Stimulated activated CD8-positive, alpha-beta memory T cell treated with anti-CD3 and anti-CD28 coated beads, Interleukin-4, amount 100 ng/mL, for 1 hour (primary cell): ENCODE results near the gene CFAP97D2.
"Not testable (repeated sequence)": the region's sequence is repeated elsewhere in the genome, so short reads cannot be mapped to it uniquely, and the experiment has no call there.

Experiments
- DNase-seq, 2 donors: peaks; one replicate each; pipeline ENCODE4 v3.0.0-alpha.2; 2020; ENCODE audit warnings: low read depth in 2 of 2, low spot score in 1 of 2

Gene CFAP97D2

GRCh38 chr13:114198556-114198955 is 19.5 kb downstream of the CFAP97D2 start:
- DNase-seq: no peak

- not testable (repeated sequence) for DNase-seq
Observed at GRCh38 chr13:114199526-114199925, 20.5 kb downstream of the CFAP97D2 start.

GRCh38 chr13:114199954-114200353 is 20.9 kb downstream of the CFAP97D2 start:
- no peak for DNase-seq

- DNase-seq: no peak
Observed at GRCh38 chr13:114200399-114200911, 21.4 kb downstream of the CFAP97D2 start.

- no peak for DNase-seq
Observed at GRCh38 chr13:114202581-114202980, 23.5 kb downstream of the CFAP97D2 start.

- DNase-seq: peak in 1 of 2 donors; percentile 18
Observed at GRCh38 chr13:114203536-114203935, 24.5 kb downstream of the CFAP97D2 start.

GRCh38 chr13:114204894-114205293 is 25.8 kb downstream of the CFAP97D2 start:
- no peak for DNase-seq

GRCh38 chr13:114208134-114208533 is 29.1 kb downstream of the CFAP97D2 start:
- DNase-seq: no peak

GRCh38 chr13:114211446-114212157 is 32.5 kb downstream of the CFAP97D2 start:
- DNase-seq: no peak

GRCh38 chr13:114212158-114212495 is 33.1 kb downstream of the CFAP97D2 start:
- DNase-seq: no peak

GRCh38 chr13:114213980-114214379 is 34.9 kb downstream of the CFAP97D2 start:
- no peak for DNase-seq

GRCh38 chr13:114219392-114219791 is 40.3 kb downstream of the CFAP97D2 start:
- DNase-seq: no peak

GRCh38 chr13:114222461-114222968 is 43.5 kb downstream of the CFAP97D2 start:
- DNase-seq: no peak

- DNase-seq: no peak
Observed at GRCh38 chr13:114224201-114224600, 45.1 kb downstream of the CFAP97D2 start.

GRCh38 chr13:114225610-114226009 is 46.6 kb downstream of the CFAP97D2 start:
- no peak for DNase-seq

- no peak for DNase-seq
Observed at GRCh38 chr13:114226088-114226487, 47.0 kb downstream of the CFAP97D2 start.

- DNase-seq: peak; percentile 73 to 76
Observed at GRCh38 chr13:114226699-114227323, 47.8 kb downstream of the CFAP97D2 start.

- DNase-seq: no peak
Observed at GRCh38 chr13:114227528-114227927, 48.5 kb downstream of the CFAP97D2 start.

- no peak for DNase-seq
Observed at GRCh38 chr13:114228176-114228575, 49.1 kb downstream of the CFAP97D2 start.

GRCh38 chr13:114229506-114229905 is 50.4 kb downstream of the CFAP97D2 start:
- DNase-seq: no peak

- no peak for DNase-seq
Observed at GRCh38 chr13:114230117-114230516, 51.1 kb downstream of the CFAP97D2 start.

GRCh38 chr13:114230575-114230974 is 51.5 kb downstream of the CFAP97D2 start:
- no peak for DNase-seq
